GM12864 (cell line): ENCODE data around the gene PXMP4.

Source experiments
- DNase-seq: peaks from one replicate; pipeline ENCODE4 v3.0.0-alpha.2; 2011; ENCODE audit warnings: low read depth
- H3K4me3 ChIP-seq: 2 replicates; pipeline ENCODE4 v1.5.1; 2011; ENCODE audit warnings: mild to moderate bottlenecking, low read depth, low read length, control low read depth
- TF ChIP-seq, protein P1 (sequence below): IDR thresholded peaks from 2 replicates; pipeline ENCODE4 v1.5.1; 2011; ENCODE audit warnings: low read depth, mild to moderate bottlenecking, moderate library complexity, low read length, control low read depth, inconsistent platforms; ENCODE audit errors: missing control alignments

Gene PXMP4

DNA sequence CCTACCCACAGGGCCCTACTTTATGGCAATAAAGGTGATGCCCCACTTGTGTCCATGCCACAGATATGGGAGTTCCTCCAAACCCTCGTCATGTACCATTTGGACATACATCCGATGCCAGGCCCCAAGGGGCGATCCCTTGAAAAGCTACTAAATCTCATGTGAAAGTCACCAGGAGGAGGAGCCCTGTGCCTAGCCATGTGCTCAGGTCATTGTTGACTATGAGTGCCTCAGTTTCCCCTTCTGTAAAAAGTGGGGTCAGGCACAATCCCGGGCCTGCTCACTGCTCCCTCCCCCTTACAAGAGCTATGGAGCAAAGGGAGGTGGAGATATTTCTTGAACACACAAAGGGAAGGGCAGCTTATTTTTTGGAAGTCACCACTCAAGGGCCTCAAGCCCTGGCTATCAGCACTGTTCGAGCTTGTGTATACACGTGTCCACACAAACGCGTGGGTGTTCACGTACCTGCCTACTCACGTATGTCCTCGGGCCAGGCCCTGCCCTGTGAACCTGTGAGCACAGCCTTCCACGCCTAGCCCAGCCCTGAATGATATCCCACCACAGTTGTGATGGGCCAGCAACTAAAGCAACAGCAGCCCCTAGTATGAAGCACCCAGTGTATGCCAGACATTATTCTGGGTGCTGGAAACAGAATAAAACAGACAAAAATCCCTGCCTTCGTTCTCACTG is 51.5 kb downstream of the PXMP4 start:
- TF ChIP-seq, protein P1, sequence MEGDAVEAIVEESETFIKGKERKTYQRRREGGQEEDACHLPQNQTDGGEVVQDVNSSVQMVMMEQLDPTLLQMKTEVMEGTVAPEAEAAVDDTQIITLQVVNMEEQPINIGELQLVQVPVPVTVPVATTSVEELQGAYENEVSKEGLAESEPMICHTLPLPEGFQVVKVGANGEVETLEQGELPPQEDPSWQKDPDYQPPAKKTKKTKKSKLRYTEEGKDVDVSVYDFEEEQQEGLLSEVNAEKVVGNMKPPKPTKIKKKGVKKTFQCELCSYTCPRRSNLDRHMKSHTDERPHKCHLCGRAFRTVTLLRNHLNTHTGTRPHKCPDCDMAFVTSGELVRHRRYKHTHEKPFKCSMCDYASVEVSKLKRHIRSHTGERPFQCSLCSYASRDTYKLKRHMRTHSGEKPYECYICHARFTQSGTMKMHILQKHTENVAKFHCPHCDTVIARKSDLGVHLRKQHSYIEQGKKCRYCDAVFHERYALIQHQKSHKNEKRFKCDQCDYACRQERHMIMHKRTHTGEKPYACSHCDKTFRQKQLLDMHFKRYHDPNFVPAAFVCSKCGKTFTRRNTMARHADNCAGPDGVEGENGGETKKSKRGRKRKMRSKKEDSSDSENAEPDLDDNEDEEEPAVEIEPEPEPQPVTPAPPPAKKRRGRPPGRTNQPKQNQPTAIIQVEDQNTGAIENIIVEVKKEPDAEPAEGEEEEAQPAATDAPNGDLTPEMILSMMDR, result no peak
- no peak overlapping the region; the same call in 1 of the 2 replicates for H3K4me3 ChIP-seq
- no peak for DNase-seq

- DNase-seq, result no peak
- TF ChIP-seq, protein P1, result peak; percentile 96
- H3K4me3 ChIP-seq, result peak overlapping the region; percentile 75
Measured at GRCh38 chr20:33667676-33668465, 52.2 kb downstream of the PXMP4 start.

GRCh38 chr20:33667245-33667675 is 52.9 kb downstream of the PXMP4 start:
- no peak for DNase-seq
- H3K4me3 ChIP-seq, result peak overlapping the region; percentile 75
- TF ChIP-seq, protein P1, result peak; percentile 5

DNA sequence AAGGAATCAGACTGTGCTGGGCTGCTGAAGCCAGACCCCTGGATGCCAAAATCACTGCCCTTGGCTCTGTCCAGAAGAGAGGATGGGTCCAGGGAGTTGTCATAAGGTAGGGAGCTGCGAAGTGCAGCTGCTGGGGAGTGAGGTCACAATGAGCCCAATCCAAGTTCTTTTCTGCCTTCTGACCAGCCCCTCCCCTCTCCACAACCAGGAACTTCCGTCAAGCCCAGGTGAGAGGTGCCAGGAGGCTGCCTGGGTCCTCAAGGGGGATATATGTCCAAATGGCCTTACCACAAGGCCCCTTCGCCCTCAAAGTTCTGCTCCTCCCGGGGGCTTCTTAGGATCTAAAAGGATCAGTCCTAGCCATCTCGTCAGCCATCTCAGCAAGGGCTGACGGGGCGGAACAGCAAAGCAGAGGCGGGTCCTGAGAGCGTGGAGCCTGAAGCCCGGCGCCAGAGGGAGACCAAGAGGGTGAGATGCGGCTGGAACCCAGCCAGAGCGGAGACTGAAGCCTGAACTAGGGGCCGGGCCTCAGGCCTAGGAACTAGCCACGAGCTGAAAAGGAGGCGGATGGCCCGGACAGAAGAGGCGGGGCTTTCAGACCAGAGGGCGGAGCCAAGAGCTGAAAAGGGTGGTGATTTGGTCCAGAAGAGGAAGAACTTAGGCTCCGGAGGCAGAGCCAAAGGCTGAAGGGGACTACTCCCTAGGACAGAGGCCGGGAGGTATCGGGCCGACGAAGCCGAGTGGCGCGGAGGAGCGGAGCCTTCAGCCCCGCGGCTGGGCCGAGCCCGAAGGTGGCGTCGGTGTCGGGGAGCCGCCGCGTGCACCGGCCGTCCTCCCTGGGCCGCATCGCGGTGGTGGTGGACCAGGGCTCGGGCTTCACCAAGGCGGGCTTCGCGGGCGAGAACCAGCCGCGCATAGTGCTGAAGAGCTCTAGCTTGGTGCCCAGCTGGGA is 53.5 kb downstream of the PXMP4 start, which contains the start of gene ACTL10:
Gene ACTL10, plus strand, starts transcription at position 651 of the 952 bp plus-strand sequence. CDS start 555 bp downstream, outside the sequence.
- peak within 1 kb of the TSS; percentile 75 for H3K4me3 ChIP-seq
- DNase-seq, result peak; percentile 93
- TF ChIP-seq, protein P1, result peak; percentile 31

DNA sequence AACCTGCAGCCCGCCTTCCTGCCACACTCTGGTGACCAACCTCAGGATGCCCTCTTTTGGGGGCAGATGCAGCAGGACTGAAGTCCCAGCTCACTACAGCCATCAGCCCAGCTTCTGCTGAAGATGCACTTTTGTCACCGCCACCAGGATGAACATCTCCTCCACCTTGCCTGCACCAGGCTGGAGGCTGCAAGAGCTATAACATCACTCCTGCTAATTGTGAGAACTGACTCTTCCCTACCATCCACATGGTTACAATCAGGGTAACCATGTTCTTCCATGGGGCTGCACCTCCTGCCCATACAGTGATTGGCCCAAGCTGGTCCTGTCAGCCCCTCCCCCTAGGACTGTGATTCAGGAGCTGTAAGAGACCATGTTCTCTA is 55.4 kb downstream of the PXMP4 start:
- TF ChIP-seq, protein P1, result no peak
- no peak for DNase-seq
- H3K4me3 ChIP-seq, result no peak overlapping the region

- peak overlapping the region; percentile 82 for H3K4me3 ChIP-seq
- DNase-seq, result no peak
- TF ChIP-seq, protein P1, result no peak
Measured at GRCh38 chr20:33664085-33664761, 55.9 kb downstream of the PXMP4 start.
